GM19463 (cell line): ENCODE measurements around the gene ACACA.

Source experiments
- ATAC-seq: cut with Tn5 transposase; IDR thresholded peaks from one replicate; pipeline ENCODE4 v1.9.1; 2021; ENCODE audit warnings: mild to moderate bottlenecking, moderate library complexity; ENCODE audit not compliant: unreplicated experiment

Gene ACACA

GRCh38 chr17:37299257-37299980, 107.2 kb downstream of the ACACA start:
- no peak for ATAC-seq

- no peak for ATAC-seq
Measured at GRCh38 chr17:37295888-37296287, 110.7 kb downstream of the ACACA start.

- no peak for ATAC-seq
Measured at GRCh38 chr17:37294888-37295287, 111.7 kb downstream of the ACACA start.

DNA sequence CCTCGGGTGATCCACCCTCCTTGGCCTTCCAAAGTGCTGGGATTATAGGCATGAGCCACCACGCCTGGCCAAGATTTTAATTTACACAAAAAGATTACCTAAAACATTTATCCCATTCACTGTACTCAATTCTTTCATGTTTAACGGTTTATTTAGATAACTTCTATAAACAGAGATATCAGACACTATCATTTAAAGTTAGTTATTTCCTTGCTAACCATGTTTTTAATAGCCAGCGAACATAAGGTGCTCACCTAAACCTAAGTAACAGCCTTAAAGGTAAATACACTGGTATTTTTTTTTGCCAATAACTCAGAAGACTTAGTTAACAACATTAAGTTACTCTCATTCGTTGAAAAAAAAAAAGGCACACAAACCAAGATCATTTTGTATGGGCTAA, 112.9 kb downstream of the ACACA start:
- no peak for ATAC-seq

GRCh38 chr17:37292429-37293139, 114.1 kb downstream of the ACACA start:
- ATAC-seq: no peak

DNA sequence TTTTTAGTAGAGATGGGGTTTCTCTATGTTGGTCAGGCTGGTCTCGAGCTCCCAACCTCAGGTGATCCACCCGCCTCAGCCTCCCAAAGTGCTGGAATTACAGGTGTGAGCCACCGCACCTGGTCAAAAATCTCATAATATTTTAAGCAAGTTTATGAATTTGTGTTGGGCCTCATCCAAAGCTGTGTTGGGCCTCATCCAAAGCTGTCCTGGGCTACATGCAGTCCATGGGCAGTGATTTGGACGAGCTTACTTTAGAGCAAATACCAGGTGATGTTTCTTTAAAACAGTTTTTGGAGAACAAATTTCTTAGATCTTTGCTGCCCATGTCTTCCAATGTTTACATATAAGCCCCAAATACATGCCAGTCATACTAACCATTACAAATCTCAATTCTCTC, 115.3 kb downstream of the ACACA start:
- ATAC-seq: no peak

DNA sequence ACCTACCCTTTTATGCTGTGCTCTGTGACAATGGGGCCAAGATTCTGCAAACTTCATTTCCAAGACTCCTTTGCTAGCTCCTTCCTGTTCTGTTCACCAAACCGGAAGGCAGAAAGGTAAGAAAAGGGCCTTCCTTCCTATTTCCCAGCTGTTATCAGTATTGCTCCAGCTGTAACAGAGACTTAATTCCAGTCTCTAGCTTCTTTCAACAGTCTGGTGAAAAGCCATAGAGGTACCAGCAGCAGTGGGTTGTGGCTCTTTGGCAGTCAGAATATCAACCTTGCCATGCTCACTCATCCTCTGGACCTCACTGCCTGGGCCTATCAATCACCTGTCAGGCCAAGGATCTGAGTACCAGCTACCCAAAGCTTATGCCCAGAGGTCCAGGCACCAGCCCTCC, 120.2 kb downstream of the ACACA start:
- ATAC-seq: no peak

GRCh38 chr17:37284191-37284590, 122.4 kb downstream of the ACACA start:
- no peak for ATAC-seq

DNA sequence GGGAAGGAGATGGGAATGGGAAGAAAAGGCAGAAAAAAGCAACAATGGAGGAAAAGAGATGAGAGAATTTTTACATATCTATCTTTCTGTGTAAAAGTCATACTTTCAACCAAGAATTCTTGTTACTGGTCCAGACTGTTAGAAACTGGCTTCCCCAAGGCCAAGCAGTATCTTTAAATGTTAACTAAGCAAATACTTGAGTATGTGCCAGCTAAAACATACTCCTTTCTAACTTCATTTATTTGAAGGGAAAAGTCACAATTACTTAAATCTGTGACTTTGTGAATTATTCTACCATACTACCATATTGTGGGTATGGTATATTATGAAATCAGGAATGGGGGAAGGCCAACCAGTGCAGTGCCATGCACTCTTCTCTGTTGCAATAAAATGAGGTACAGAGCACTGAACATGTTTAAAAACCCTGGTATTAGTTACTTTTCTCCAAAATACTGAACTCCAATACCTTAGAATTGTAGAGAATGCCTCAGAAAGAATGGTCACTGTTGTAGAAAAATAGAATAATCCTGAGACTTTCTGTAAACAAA, 123.1 kb downstream of the ACACA start:
- ATAC-seq: no peak

DNA sequence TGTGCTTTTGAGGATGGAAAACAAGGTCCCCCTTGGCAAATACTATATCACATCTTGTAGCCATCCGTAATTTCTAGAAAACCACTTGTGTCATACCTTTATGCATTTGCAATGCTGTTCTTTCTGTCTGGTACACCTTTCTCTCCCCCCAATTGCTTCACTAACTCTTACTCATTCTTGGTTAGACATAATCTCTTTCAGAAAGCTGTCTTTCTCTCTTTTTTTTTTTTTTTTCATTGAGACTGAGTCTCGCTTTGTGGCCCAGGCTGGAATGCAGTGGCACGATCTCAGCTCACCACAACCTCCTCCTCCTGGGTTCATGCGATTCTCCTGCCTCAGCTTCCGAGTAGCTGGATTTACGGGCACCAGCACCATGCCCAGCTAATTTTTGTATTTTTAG, 125.8 kb downstream of the ACACA start:
- ATAC-seq: no peak

GRCh38 chr17:37278247-37278894, 128.3 kb downstream of the ACACA start:
- ATAC-seq: no peak

DNA sequence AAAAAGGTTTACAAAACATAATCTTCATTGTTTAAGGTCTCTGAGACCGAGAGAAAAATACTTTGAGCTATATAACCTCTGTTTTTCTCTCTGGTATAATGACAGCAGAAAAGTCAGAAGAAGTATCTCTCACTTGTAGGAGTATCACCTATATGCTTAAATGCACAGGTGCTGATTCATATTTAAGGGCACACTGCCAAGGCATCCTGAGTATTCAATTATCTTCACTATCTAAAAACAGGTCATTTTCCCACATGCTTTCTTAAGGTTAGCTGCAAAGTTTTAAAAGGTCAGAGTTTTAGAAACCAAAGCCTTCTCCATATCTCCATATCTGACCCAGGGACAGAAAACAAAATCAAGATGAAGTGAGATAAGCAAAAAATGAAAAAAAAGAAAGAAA, 130.2 kb downstream of the ACACA start:
- ATAC-seq: no peak

DNA sequence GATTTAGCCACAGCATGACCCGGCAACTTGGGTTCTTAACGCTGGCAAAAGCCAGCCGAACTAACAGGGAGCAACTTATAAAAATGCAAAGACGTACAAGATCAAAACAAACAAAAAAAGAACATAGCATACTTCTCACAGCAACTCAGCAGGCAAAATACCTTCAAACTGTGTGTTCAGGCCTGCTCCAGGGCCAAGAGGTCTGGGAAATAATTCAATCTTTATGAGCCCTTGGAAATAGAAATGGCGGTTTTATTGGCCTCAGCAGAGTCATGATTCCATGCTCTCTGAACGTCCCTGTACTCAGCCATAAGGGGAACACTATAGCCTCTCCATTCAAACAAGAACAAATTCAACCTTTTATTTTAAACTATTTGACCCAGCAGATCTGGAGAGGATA, 132.2 kb downstream of the ACACA start:
- ATAC-seq: no peak

GRCh38 chr17:37273409-37274051, 133.1 kb downstream of the ACACA start:
- ATAC-seq: no peak

DNA sequence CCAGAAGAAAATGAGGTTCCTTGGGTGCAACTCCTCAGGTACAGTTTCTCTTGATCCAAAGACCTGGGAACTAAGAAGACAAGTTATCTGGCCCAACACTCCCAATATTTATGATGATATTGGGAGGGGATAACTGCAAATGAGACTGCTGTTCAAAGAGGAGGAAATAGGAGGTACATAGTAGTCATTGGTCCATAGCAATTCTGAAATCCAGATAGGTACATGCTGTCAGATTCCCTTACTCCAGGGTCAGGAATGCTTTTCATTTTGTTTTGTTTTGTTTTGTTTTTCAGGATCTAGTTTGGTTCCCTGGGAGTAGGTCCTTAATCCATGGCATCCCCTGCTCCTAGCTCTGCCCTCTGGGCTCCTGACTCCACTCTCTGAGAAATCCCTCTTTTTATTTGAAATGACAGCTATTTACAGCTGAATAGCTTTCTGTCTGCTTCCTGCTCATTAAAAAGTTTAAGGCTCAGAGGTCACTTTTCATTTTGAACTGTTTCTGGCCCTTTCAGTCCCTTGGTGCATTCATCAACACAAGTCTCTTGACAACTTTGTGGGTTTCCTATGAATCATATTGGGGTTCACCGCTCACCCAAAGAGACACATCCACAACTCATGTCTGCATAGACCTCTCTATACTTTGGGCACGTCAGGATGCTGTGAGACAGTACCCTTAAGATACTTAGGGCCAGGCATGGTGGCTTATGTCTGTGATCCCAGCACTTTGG, 141.0 kb downstream of the ACACA start:
- ATAC-seq: no peak

- ATAC-seq: no peak
Measured at GRCh38 chr17:37261286-37261685, 145.3 kb downstream of the ACACA start.

GRCh38 chr17:37259030-37259735, 147.5 kb downstream of the ACACA start:
- no peak for ATAC-seq

DNA sequence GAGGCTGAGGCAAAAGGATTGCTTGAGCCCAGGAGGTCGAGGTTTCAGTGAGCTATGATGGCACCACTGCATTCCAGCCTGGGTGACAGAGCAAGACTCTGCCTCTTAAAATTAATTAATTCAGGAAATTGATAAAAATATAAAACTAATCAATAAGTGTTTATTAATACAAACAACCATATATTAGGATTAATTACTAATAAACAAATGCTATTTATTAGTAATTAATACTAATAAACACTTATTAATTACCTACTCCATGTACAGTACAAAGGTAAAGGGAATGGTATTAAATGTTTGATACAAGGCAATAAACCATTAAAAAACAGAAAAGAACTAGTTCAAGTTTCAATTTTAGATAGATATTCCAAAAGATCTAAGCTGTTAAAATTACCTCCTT, 150.0 kb downstream of the ACACA start:
- ATAC-seq: no peak

GRCh38 chr17:37255432-37255831, 151.2 kb downstream of the ACACA start:
- no peak for ATAC-seq

GRCh38 chr17:37247825-37248224, 158.8 kb downstream of the ACACA start:
- no peak for ATAC-seq
